Urothelium cell line (cell line): Measurements from ENCODE around the gene LSM14A.

Source experiments
- DNase-seq: peaks from one replicate; pipeline ENCODE4 v3.0.0; 2011; ENCODE audit warnings: low spot score, mixed read lengths
- FAIRE-seq: peaks from 2 replicates; lab custom pipeline; 2011; peaks lifted over from hg19 to GRCh38; lab: Jason Lieb, UNC

The LSM14A gene

DNA sequence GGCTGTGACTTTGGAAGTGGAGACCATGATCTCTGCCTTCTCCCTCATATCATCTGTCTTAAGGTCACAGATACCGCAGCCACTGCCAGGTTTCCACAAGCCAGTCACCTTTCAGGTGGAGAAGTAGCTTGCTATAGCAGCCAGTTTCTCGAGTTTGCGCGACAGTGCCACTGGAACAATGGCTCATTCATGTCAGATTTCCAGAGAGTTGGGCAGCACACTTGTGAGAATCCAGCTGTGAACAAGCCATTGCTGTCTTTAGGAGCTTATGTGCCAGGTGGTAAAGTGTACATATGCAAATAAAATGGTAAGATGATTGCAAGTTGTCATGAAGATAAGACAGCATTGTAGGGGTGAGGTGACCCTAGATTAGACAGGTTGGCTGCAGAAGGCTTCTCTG lies 104.3 kb downstream of the LSM14A start:
- DNase-seq, result peak; percentile 21
- no peak for FAIRE-seq

DNA sequence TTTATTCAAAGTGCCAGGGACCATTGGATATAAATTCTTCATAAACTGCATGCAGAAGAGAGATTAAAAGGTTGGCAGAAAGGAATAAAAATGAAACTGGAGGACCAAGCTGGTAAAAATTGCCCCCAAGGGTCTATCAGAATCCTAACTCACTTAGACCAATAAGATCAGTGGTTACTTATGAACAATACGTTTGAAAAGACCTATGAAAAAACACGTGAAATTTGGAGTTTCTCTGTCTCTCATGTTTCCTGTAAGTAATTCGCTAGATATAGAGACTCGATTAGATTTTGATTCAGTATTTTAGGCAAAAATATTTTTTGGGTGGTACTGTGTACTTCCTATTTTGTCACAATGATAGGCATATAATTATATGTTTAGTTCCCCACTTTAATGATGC lies 104.9 kb downstream of the LSM14A start:
- FAIRE-seq, result no peak
- no peak for DNase-seq

DNA sequence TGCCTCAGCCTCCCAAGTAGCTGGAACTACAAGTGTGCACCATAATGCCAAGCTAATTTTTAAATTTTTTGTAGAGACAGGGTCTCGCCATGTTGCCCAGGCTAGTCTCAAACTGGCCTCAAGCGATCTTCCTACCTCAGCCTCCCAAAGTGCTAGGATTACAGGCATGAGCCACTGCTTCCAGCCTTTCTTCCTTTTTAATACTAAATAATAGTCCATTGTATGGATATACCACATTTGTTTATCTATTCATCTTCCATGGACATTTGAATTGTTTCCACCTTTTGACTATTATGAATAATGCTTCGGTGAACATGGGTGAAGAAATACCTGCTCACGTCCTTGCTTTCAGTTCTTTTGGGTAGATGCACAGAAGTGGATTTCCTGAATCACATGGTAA lies 106.5 kb downstream of the LSM14A start:
- no peak for DNase-seq
- no peak for FAIRE-seq
